Dermis blood vessel endothelial cell (primary cell): ENCODE data around the gene ELMO2. TPM values are rescaled to one million over a fixed set of nuclear protein-coding genes. Genes with fewer than 3 reads are reported as not detected.

Experiments used
- DNase-seq: peaks from one replicate; pipeline ENCODE4 v3.0.0; 2010
- total RNA-seq: library from RNA; depleted of rRNA; stranded (reverse); fragments of >200 nt; gene quantifications from 2 replicates; pipeline ENCODE4 v1.2.3, GENCODE V29; 2014

Gene ELMO2
- total RNA-seq, 1 donor from 2014 or later = 34.7 TPM

GRCh38 chr20:46330831-46331371 is 75.5 kb downstream of the ELMO2 start:
- no peak for DNase-seq

- no peak for DNase-seq
Observed at GRCh38 chr20:46330072-46330763, 76.2 kb downstream of the ELMO2 start.

DNA sequence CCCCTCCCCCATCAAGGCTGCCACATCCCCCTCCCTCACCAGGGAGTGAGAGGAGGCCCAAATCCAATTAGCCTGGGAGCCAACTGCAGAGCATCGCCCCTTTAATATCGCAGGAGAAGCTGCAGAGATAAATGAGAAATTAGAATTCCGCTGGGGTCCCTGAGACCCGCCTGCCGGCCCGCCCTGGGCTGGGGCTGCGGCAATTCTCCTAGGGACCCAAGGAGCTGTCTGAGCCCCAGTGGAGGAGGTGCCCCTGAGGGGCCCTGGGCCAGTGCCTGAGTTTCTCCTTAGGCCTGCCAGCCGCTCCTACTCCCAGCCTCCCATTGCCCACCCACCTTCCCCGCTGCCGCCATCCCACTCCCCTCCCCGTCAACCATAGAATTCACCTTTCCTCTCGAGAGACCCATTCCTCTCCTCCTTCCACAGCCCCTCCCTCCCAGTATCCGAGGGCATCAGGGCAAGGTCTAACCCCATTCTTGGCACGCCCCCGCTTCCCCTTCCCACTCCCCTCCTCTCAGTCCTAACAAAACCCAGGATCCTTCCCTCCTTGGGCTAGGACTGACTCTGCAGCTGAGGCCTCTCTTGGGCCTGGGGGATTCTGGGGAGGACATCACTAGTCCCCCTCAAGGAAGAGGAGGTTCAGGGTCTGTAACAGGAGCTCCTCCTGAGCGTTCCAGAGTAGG is 78.1 kb downstream of the ELMO2 start:
- DNase-seq = no peak

DNA sequence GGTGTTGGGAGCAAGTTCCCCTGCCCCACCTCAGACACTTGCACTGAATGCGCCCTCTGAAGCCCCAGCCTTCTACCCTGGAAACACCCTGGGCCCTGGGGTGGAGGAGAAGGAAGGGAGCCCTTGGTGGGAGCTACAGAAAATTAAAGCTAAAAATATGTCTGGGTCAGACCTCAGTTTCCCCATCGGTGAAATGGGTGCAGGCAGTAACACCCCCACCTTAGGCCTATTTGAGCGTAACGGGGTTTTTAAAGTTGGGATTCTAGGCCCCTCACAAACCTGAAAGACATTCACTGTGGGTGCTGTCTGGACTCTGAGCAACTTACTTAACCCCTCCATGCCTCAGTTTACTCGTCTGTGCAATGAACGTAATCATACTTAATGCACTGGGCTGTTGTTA is 78.9 kb downstream of the ELMO2 start:
- no peak for DNase-seq

DNA sequence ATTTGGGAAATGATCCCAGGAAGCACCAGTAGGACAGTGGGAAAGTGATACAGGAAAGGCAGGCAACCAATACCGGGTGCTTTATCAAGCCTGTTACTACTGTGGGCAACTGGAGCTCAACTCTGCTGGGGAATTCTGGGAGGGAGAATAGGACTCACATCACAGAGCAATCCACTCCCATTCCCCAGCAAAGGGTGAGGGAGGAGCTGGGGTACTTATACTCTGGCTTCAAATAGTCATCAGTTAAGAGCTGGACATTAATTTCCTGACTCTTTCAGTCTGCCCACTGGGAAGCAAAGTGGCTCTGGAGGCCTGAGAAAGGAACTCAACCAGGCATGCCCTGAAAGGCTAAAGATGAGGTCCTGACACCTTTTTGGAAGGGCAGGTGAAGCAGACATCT is 80.6 kb downstream of the ELMO2 start:
- no peak for DNase-seq

GRCh38 chr20:46324960-46325703 is 81.3 kb downstream of the ELMO2 start:
- peak; percentile 63 for DNase-seq

GRCh38 chr20:46324379-46324778 is 82.0 kb downstream of the ELMO2 start:
- DNase-seq = no peak

GRCh38 chr20:46323557-46323956 is 82.9 kb downstream of the ELMO2 start:
- DNase-seq = no peak

GRCh38 chr20:46322641-46323040 is 83.8 kb downstream of the ELMO2 start:
- DNase-seq = no peak

- no peak for DNase-seq
Observed at GRCh38 chr20:46317685-46318177, 88.7 kb downstream of the ELMO2 start.

- DNase-seq = no peak
Observed at GRCh38 chr20:46316984-46317684, 89.3 kb downstream of the ELMO2 start.

Other genes with a start within 250 kb of the ELMO2 start
- 0.05 TPM in 1 of 2 replicates, not detected in the other for gene CDH22, start 98.1 kb downstream of the ELMO2 start, total RNA-seq
- gene ZNF334, start 106.9 kb upstream of the ELMO2 start, total RNA-seq = 0.34 and 2.8 TPM in 2 replicates
- gene OCSTAMP, start 144.0 kb upstream of the ELMO2 start, total RNA-seq = not detected in 2 replicates
- 0.05 TPM in 1 of 2 replicates, not detected in the other for gene SLC13A3, start 244.8 kb upstream of the ELMO2 start, total RNA-seq